GM12801 (cell line): ENCODE results near the gene LIG3.

Experiments used
- CTCF ChIP-seq: IDR thresholded peaks from one replicate; pipeline ENCODE4 v1.5.1; 2011; ENCODE audit warnings: control low read depth; ENCODE audit not compliant: insufficient read length; ENCODE audit errors: extremely low read depth

Gene LIG3

GRCh38 chr17:35002876-35003551 lies 22.7 kb downstream of the LIG3 start:
- TF ChIP-seq CTCF, result no peak

- TF ChIP-seq CTCF, result no peak
Observed at GRCh38 chr17:35003778-35004177, 23.5 kb downstream of the LIG3 start.

- TF ChIP-seq CTCF, result no peak
Observed at GRCh38 chr17:35006345-35006744, 26.0 kb downstream of the LIG3 start.

GRCh38 chr17:35006961-35007360 lies 26.6 kb downstream of the LIG3 start:
- no peak for TF ChIP-seq CTCF

- TF ChIP-seq CTCF, result no peak
Observed at GRCh38 chr17:35010093-35010492, 29.8 kb downstream of the LIG3 start.

- TF ChIP-seq CTCF, result no peak
Observed at GRCh38 chr17:35011671-35012216, 31.4 kb downstream of the LIG3 start.

GRCh38 chr17:35016369-35016768 lies 36.1 kb downstream of the LIG3 start:
- no peak for TF ChIP-seq CTCF
